Testis (tissue), 3 donors: Measurements from ENCODE around the gene PKHD1. TPM values are rescaled to one million over a fixed set of nuclear protein-coding genes. Genes with fewer than 3 reads are reported as not detected.

ENCODE experiments used
- DNase-seq: peaks from one replicate; pipeline ENCODE4 v3.0.0-alpha.2; 2019
- H3K27ac ChIP-seq, 2 donors: fragments of 200-600 bp; sonication (generic); one replicate each; pipeline ENCODE4 v1.5.1; 2019
- H3K27me3 ChIP-seq: fragments of 200-600 bp; sonication (generic); one replicate; pipeline ENCODE4 v1.5.1; 2019
- H3K36me3 ChIP-seq: fragments of 200-600 bp; sonication (generic); one replicate; pipeline ENCODE4 v1.5.1; 2017; ENCODE audit warnings: low read depth; ENCODE audit errors: missing control alignments
- H3K4me1 ChIP-seq: fragments of 200-600 bp; sonication (generic); one replicate; pipeline ENCODE4 v1.5.1; 2019
- H3K4me3 ChIP-seq, 2 donors: fragments of 200-600 bp; sonication (generic); one replicate each; pipeline ENCODE4 v1.5.1; 2017 to 2019
- H3K9me3 ChIP-seq: fragments of 200-600 bp; sonication (generic); one replicate; pipeline ENCODE4 v1.5.1; 2017
- CTCF ChIP-seq, 3 experiments: fragments of 450-650 bp in 2 of 3; fragments of 200-600 bp in 1 of 3; sonication (generic) in 1 of 3; IDR thresholded peaks; one replicate each; pipeline ENCODE4 v1.5.1; 2016 to 2019; ENCODE audit warnings: antibody characterized with exemption in 3 of 3, mild to moderate bottlenecking in 2 of 3, moderate library complexity in 1 of 3
- POLR2A ChIP-seq: fragments of 450-650 bp; IDR thresholded peaks from one replicate; pipeline ENCODE4 v1.6.1; 2017; ENCODE audit warnings: antibody characterized with exemption, mild to moderate bottlenecking, moderate library complexity
- WGBS, 2 donors: methylation state at CpG; one replicate each; pipeline ENCODE4 v1.1.5; 2018; 5-methylcytosine and 5-hydroxymethylcytosine counted together
- intact Hi-C: fragments of 100-400 bp; cut with DNase I; formaldehyde crosslinking; loops from one replicate; pipeline ENCODE4 v1.15.1; 2023; ENCODE audit warnings: low total_unique reads
- polyA plus RNA-seq: library from polyadenylated mRNA; stranded (reverse); fragments of 350-450 nt; fragmentation: Illumina TruSeq; extraction: RNeasy Lipid Tissue Mini Kit (QIAGEN cat#74804); gene quantifications from one replicate; pipeline ENCODE4 v1.2.3, GENCODE V29; 2014; ENCODE audit warnings: low read depth, low replicate concordance; ENCODE audit not compliant: insufficient read depth
- total RNA-seq, 2 donors: library from RNA; depleted of rRNA; stranded (reverse); fragments of >200 nt; gene quantifications; one replicate each; pipeline ENCODE4 v1.2.3, GENCODE V29; 2016

The PKHD1 gene
- total and polyA plus RNA-seq, 3 donors from 2014 or later, result 1.3 to 2.3 (median 1.7) TPM

GRCh38 chr6:52133324-52133723 lies 45.9 kb upstream of the PKHD1 start:
- no peak for DNase-seq
- no peaks in the 10 kb centered on the region for H3K36me3 ChIP-seq
- no peaks in the 10 kb centered on the region for H3K4me1 ChIP-seq
- WGBS, 2 donors, result 89 to 91% methylated on average over 2 of the region's 2 CpGs
- intact Hi-C loops, result no loop called here
- H3K27ac ChIP-seq, result no peak overlapping the region
- TF ChIP-seq CTCF (IDR thresholded peaks at IDR 0.05) (no peak), POLR2A (no peak)
- no peaks in the 10 kb centered on the region for H3K27me3 ChIP-seq
- H3K4me3 ChIP-seq, result no peak overlapping the region
- H3K9me3 ChIP-seq, result no peaks in the 10 kb centered on the region

- H3K27me3 ChIP-seq, result no peaks in the 10 kb centered on the region
- no peaks in the 10 kb centered on the region for H3K4me1 ChIP-seq
- intact Hi-C loops, result no loop called here
- no peak overlapping the region for H3K4me3 ChIP-seq
- no peaks in the 10 kb centered on the region for H3K36me3 ChIP-seq
- no peak overlapping the region for H3K27ac ChIP-seq
- no peak for DNase-seq
- 49 to 65% methylated on average over 2 of the region's 2 CpGs for WGBS, 2 donors
- no peak for TF ChIP-seq POLR2A
- TF ChIP-seq CTCF (IDR thresholded peaks at IDR 0.05), result no peak
- no peaks in the 10 kb centered on the region for H3K9me3 ChIP-seq
These were observed 44.9 kb upstream of the PKHD1 start for GRCh38 chr6:52132292-52132691.

GRCh38 chr6:52130440-52130839 lies 43.0 kb upstream of the PKHD1 start:
- TF ChIP-seq CTCF (IDR thresholded peaks at IDR 0.05), result no peak
- no peak for TF ChIP-seq POLR2A
- Histone ChIP-seq H3K4me1 (no peaks in the 10 kb centered on the region), H3K9me3 (no peaks in the 10 kb centered on the region), H3K27ac (no peak overlapping the region), H3K27me3 (no peaks in the 10 kb centered on the region), H3K36me3 (no peaks in the 10 kb centered on the region), H3K4me3 (no peak overlapping the region)
- 42 to 73% methylated on average over 1 of the region's 1 CpG for WGBS, 2 donors
- intact Hi-C loops, result no loop called here
- DNase-seq, result no peak

- no peak for DNase-seq
- no peak for TF ChIP-seq POLR2A
- no peak for TF ChIP-seq CTCF (IDR thresholded peaks at IDR 0.05)
- H3K9me3 ChIP-seq, result no peaks in the 10 kb centered on the region
These were observed 40.5 kb upstream of the PKHD1 start for GRCh38 chr6:52127957-52128356.

GRCh38 chr6:52126231-52126630 lies 38.8 kb upstream of the PKHD1 start:
- TF ChIP-seq POLR2A, result no peak
- TF ChIP-seq CTCF (IDR thresholded peaks at IDR 0.05), result no peak
- intact Hi-C loops, result no loop called here
- no peak for DNase-seq
- Histone ChIP-seq H3K4me3 (no peak overlapping the region), H3K27me3 (no peaks in the 10 kb centered on the region), H3K36me3 (no peaks in the 10 kb centered on the region), H3K27ac (no peak overlapping the region), H3K4me1 (no peaks in the 10 kb centered on the region), H3K9me3 (no peaks in the 10 kb centered on the region)

More at GRCh38 chr6:52127957-52128356, 40.5 kb upstream of the PKHD1 start:
- 77 to 83% methylated on average over 4 of the region's 4 CpGs for WGBS, 2 donors
- H3K36me3 ChIP-seq, result no peaks in the 10 kb centered on the region
- H3K27me3 ChIP-seq, result no peaks in the 10 kb centered on the region
- H3K4me1 ChIP-seq, result no peaks in the 10 kb centered on the region
- H3K4me3 ChIP-seq, result no peak overlapping the region
- H3K27ac ChIP-seq, result no peak overlapping the region
- intact Hi-C loops, result no loop called here
